Measurements from ENCODE around the gene SLX9. TPM values are rescaled to one million over a fixed set of nuclear protein-coding genes. Genes with fewer than 3 reads are reported as not detected.

Gene SLX9
- polyA plus RNA-seq, 1 donor from 2014 or later, result 15.4 TPM

GRCh38 chr21:44998086-44998620, 58.3 kb downstream of the SLX9 start:
- no peaks in the 10 kb centered on the region for H4K20me1 ChIP-seq (ENCODE audit: insufficient read depth)
- H2AFZ ChIP-seq (ENCODE audit: low read depth, low read length), result no peak overlapping the region
- no peaks in the 10 kb centered on the region for H3K36me3 ChIP-seq (ENCODE audit: insufficient read depth, low read length)
- no peaks in the 10 kb centered on the region for H3K9me2 ChIP-seq (ENCODE audit: insufficient read depth, low read length)
- H3K4me2 ChIP-seq (ENCODE audit: low read length), result no peak overlapping the region
- no peak overlapping the region for H3K4me3 ChIP-seq (ENCODE audit: low read length)
- TF ChIP-seq REST (IDR thresholded peaks at IDR 0.05; ENCODE audit: borderline replicate concordance), result no peak
- no peak for TF ChIP-seq POLR2AphosphoS5 (IDR thresholded peaks at IDR 0.05)
- no peak for TF ChIP-seq RAD21 (conservative IDR thresholded peaks at IDR 0.05)
- no peak for TF ChIP-seq CTCF (IDR thresholded peaks at IDR 0.05; ENCODE audit: poor library complexity, severe bottlenecking)
- no peak for TF ChIP-seq SMC3 (conservative IDR thresholded peaks at IDR 0.05; ENCODE audit: poor library complexity)
- no peak for TF ChIP-seq EP300 (conservative IDR thresholded peaks at IDR 0.05; ENCODE audit: poor library complexity, severe bottlenecking)
- TF ChIP-seq TAF1 (IDR thresholded peaks at IDR 0.05; ENCODE audit: low read depth), result no peak
- no peak for TF ChIP-seq MXI1 (conservative IDR thresholded peaks at IDR 0.05; ENCODE audit: poor library complexity, severe bottlenecking)
- no peak for TF ChIP-seq EZH2 (IDR thresholded peaks at IDR 0.05; ENCODE audit: borderline replicate concordance, insufficient read depth, low read length, poor library complexity, severe bottlenecking)
- no peaks in the 10 kb centered on the region for H3K27me3 ChIP-seq (ENCODE audit: insufficient read depth, low read depth, low read length)
- H3K9ac ChIP-seq (ENCODE audit: low read length), result no peak overlapping the region
- no peaks in the 10 kb centered on the region for H3F3A ChIP-seq (ENCODE audit: insufficient read depth, low read length, poor library complexity, severe bottlenecking)
- no peaks in the 10 kb centered on the region for H3K79me2 ChIP-seq (replicated peaks; ENCODE audit: insufficient read depth, low read length)
- H3K9me3 ChIP-seq (ENCODE audit: low read length), result no peaks in the 10 kb centered on the region
- H3K27ac ChIP-seq (ENCODE audit: low read length), result no peak overlapping the region

GRCh38 chr21:44998621-44999427, 59.0 kb downstream of the SLX9 start:
- no peaks in the 10 kb centered on the region for H3F3A ChIP-seq (ENCODE audit: insufficient read depth, low read length, poor library complexity, severe bottlenecking)
- no peak overlapping the region for H2AFZ ChIP-seq (ENCODE audit: low read depth, low read length)
- H3K4me2 ChIP-seq (ENCODE audit: low read length), result no peak overlapping the region
- H3K79me2 ChIP-seq (replicated peaks; ENCODE audit: insufficient read depth, low read length), result no peaks in the 10 kb centered on the region
- no peaks in the 10 kb centered on the region for H3K27me3 ChIP-seq (ENCODE audit: insufficient read depth, low read depth, low read length)
- TF ChIP-seq TAF1 (IDR thresholded peaks at IDR 0.05; ENCODE audit: low read depth) (no peak), CTCF (IDR thresholded peaks at IDR 0.05; ENCODE audit: poor library complexity, severe bottlenecking) (no peak), RAD21 (conservative IDR thresholded peaks at IDR 0.05) (no peak), SMC3 (conservative IDR thresholded peaks at IDR 0.05; ENCODE audit: poor library complexity) (no peak), EZH2 (IDR thresholded peaks at IDR 0.05; ENCODE audit: borderline replicate concordance, insufficient read depth, low read length, poor library complexity, severe bottlenecking) (no peak), MXI1 (conservative IDR thresholded peaks at IDR 0.05; ENCODE audit: poor library complexity, severe bottlenecking) (no peak), POLR2AphosphoS5 (IDR thresholded peaks at IDR 0.05) (no peak), REST (IDR thresholded peaks at IDR 0.05; ENCODE audit: borderline replicate concordance) (no peak), EP300 (conservative IDR thresholded peaks at IDR 0.05; ENCODE audit: poor library complexity, severe bottlenecking) (no peak)
- no peak overlapping the region for H3K9ac ChIP-seq (ENCODE audit: low read length)
- H3K9me3 ChIP-seq (ENCODE audit: low read length), result no peaks in the 10 kb centered on the region
- no peaks in the 10 kb centered on the region for H3K9me2 ChIP-seq (ENCODE audit: insufficient read depth, low read length)
- H4K20me1 ChIP-seq (ENCODE audit: insufficient read depth), result no peaks in the 10 kb centered on the region
- no peaks in the 10 kb centered on the region for H3K36me3 ChIP-seq (ENCODE audit: insufficient read depth, low read length)
- H3K27ac ChIP-seq (ENCODE audit: low read length), result no peak overlapping the region
- H3K4me3 ChIP-seq (ENCODE audit: low read length), result no peak overlapping the region
